GM21360 (cell line): ENCODE measurements around the gene ATF7IP.

Source experiments
- ATAC-seq: cut with Tn5 transposase; IDR thresholded peaks from one replicate; pipeline ENCODE4 v1.9.1; 2021; ENCODE audit warnings: mild to moderate bottlenecking, moderate library complexity; ENCODE audit not compliant: unreplicated experiment

Gene ATF7IP

GRCh38 chr12:14473707-14474287, 108.3 kb downstream of the ATF7IP start:
- ATAC-seq, result no peak

- ATAC-seq, result no peak
Observed at GRCh38 chr12:14479004-14479403, 113.5 kb downstream of the ATF7IP start.

- no peak for ATAC-seq
Observed at GRCh38 chr12:14481201-14481600, 115.7 kb downstream of the ATF7IP start.

- ATAC-seq, result no peak
Observed at GRCh38 chr12:14482361-14482760, 116.9 kb downstream of the ATF7IP start.

GRCh38 chr12:14482886-14483285, 117.4 kb downstream of the ATF7IP start:
- no peak for ATAC-seq

GRCh38 chr12:14495326-14495725, 129.8 kb downstream of the ATF7IP start:
- no peak for ATAC-seq

- ATAC-seq, result no peak
Observed at GRCh38 chr12:14505626-14506596, 140.4 kb downstream of the ATF7IP start.

GRCh38 chr12:14510574-14510973, 145.1 kb downstream of the ATF7IP start:
- ATAC-seq, result no peak

GRCh38 chr12:14514154-14514842, 148.8 kb downstream of the ATF7IP start:
- ATAC-seq, result no peak

GRCh38 chr12:14514946-14515345, 149.5 kb downstream of the ATF7IP start:
- ATAC-seq, result no peak

- no peak for ATAC-seq
Observed at GRCh38 chr12:14521822-14522221, 156.3 kb downstream of the ATF7IP start.

- no peak for ATAC-seq
Observed at GRCh38 chr12:14525964-14526363, 160.5 kb downstream of the ATF7IP start.

GRCh38 chr12:14532152-14532551, 166.7 kb downstream of the ATF7IP start:
- ATAC-seq, result no peak

- no peak for ATAC-seq
Observed at GRCh38 chr12:14537088-14537487, 171.6 kb downstream of the ATF7IP start.

- no peak for ATAC-seq
Observed at GRCh38 chr12:14540801-14541462, 175.4 kb downstream of the ATF7IP start.

GRCh38 chr12:14545144-14546124, 180.0 kb downstream of the ATF7IP start:
- ATAC-seq, result no peak

- no peak for ATAC-seq
Observed at GRCh38 chr12:14547571-14547970, 182.1 kb downstream of the ATF7IP start.

- no peak for ATAC-seq
Observed at GRCh38 chr12:14548609-14549008, 183.1 kb downstream of the ATF7IP start.
